Large intestine (tissue), 3 donors: ENCODE measurements around the gene CCDC148. TPM values are rescaled to one million over a fixed set of nuclear protein-coding genes. Genes with fewer than 3 reads are reported as not detected.

Experiments
- DNase-seq, 2 donors: peaks; one replicate each; pipeline versions ENCODE4 v3.0.0 to v3.0.0-alpha.2; 2013
- H3K27ac ChIP-seq: one replicate; pipeline ENCODE4 v1.5.1; 2013; ENCODE audit warnings: low read length
- H3K27me3 ChIP-seq: 2 replicates; pipeline ENCODE4 v1.6.1; 2013; ENCODE audit warnings: low read length; ENCODE audit not compliant: control insufficient read depth, insufficient read depth
- H3K36me3 ChIP-seq: 2 replicates; pipeline ENCODE4 v1.6.1; 2013; ENCODE audit warnings: low read length; ENCODE audit not compliant: control insufficient read depth, insufficient read depth
- H3K4me1 ChIP-seq: one replicate; pipeline ENCODE4 v1.6.1; 2013; ENCODE audit warnings: low read length; ENCODE audit not compliant: control insufficient read depth, insufficient read depth
- H3K4me3 ChIP-seq: one replicate; pipeline ENCODE4 v1.5.1; 2013; ENCODE audit warnings: low read length
- H3K9me3 ChIP-seq: one replicate; pipeline ENCODE4 v1.6.1; 2013; ENCODE audit warnings: mild to moderate bottlenecking, low read depth, low read length, moderate library complexity; ENCODE audit not compliant: control insufficient read depth
- WGBS: methylation state at CpG from one replicate; pipeline ENCODE4 v1.1.5; 2013; ENCODE audit warnings: low lambda C conversion rate; ENCODE audit not compliant: insufficient coverage; 5-methylcytosine and 5-hydroxymethylcytosine counted together
- polyA plus RNA-seq: library from polyadenylated mRNA; unstranded; fragments of 120-200 nt; gene quantifications from one replicate; pipeline ENCODE4 v1.2.1, GENCODE V29; 2013

CCDC148 gene
- polyA plus RNA-seq, 1 donor: 0.61 TPM

DNA sequence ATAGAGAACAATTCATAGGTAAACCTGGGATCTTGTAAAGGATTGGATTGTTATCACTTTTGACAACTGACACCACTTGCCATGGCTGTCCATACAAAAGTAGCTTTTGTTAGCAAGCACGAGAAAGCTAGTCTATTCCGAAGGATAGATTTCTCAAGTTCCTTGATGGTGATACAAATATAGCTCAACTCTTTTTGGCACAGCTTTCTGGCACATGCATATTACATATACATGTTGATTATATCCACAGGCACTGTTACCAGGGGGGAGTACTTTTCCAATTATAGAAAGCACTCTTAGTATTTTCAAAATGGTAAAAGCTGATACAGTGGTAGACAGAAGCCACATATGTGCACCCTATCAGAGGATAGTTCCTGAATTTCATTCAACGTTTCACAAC is 186.0 kb downstream of the CCDC148 start:
- Histone ChIP-seq H3K4me3 (no peak overlapping the region), H3K4me1 (no peaks in the 10 kb centered on the region), H3K9me3 (no peaks in the 10 kb centered on the region), H3K27ac (no peak overlapping the region), H3K27me3 (no peaks in the 10 kb centered on the region), H3K36me3 (no peaks in the 10 kb centered on the region)
- 86% methylated on average over 1 of the region's 3 CpGs for WGBS
- no peak for DNase-seq

DNA sequence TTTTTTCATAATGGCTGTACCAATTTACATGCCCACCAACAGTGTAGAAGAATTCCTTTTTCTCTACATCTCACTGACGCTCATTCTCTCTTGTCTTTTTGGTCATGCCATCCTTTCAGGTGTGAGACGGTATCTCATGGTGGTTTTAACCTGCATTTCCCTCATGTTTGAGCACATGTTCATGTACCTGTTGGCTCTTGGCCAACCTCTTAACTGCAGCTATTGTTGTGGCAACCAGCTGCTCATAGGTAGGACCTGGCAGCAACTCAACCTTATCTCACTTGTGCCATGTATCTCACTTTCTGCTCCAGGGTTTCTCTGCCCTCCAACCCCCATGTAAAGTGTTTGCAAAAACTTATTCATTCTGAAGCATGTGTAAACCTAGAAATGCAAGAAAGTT is 187.4 kb downstream of the CCDC148 start:
- no peaks in the 10 kb centered on the region for H3K27me3 ChIP-seq
- 90% methylated on average over 2 of the region's 2 CpGs for whole genome bisulfite sequencing
- peak in 1 of 2 donors; percentile 7 for DNase-seq
- no peak overlapping the region for H3K27ac ChIP-seq
- no peak overlapping the region for H3K4me3 ChIP-seq
- H3K9me3 ChIP-seq: no peaks in the 10 kb centered on the region
- H3K36me3 ChIP-seq: no peaks in the 10 kb centered on the region
- H3K4me1 ChIP-seq: no peaks in the 10 kb centered on the region

DNA sequence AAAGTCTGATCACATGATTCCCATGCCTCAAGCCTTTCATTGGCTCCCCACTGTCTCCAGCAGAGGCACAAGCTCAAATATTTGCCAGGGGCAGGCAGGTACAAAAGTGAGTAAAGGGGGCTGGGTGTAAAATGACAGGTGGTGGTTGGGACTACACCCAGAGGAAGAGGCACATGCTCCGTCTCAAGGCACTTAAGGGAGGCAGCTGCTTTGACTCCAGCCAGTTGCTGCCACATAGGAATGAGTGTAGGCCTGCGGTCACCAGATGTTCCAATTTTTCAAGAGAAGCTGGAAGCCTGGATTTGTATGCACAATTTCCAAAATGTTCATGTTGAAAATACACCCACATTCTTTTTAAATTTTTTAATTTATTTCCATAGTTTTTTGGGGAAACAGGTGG is 190.4 kb downstream of the CCDC148 start:
- no peaks in the 10 kb centered on the region for H3K27me3 ChIP-seq
- H3K4me1 ChIP-seq: no peaks in the 10 kb centered on the region
- H3K4me3 ChIP-seq: no peak overlapping the region
- H3K27ac ChIP-seq: no peak overlapping the region
- WGBS: no CpG with 5 or more reads among the region's 2 CpGs
- no peak for DNase-seq
- H3K9me3 ChIP-seq: no peaks in the 10 kb centered on the region
- H3K36me3 ChIP-seq: no peaks in the 10 kb centered on the region

- H3K36me3 ChIP-seq: no peaks in the 10 kb centered on the region
- no peaks in the 10 kb centered on the region for H3K27me3 ChIP-seq
- no peaks in the 10 kb centered on the region for H3K9me3 ChIP-seq
- no peak overlapping the region for H3K27ac ChIP-seq
- no peaks in the 10 kb centered on the region for H3K4me1 ChIP-seq
- WGBS: no CpG with 5 or more reads among the region's 2 CpGs
- DNase-seq: no peak
- H3K4me3 ChIP-seq: no peak overlapping the region
These were observed 201.3 kb downstream of the CCDC148 start for GRCh38 chr2:158255257-158255656.

GRCh38 chr2:158253170-158253569 is 203.4 kb downstream of the CCDC148 start:
- no peak overlapping the region for H3K4me3 ChIP-seq
- H3K9me3 ChIP-seq: no peaks in the 10 kb centered on the region
- H3K27ac ChIP-seq: no peak overlapping the region
- H3K36me3 ChIP-seq: no peaks in the 10 kb centered on the region
- no peak for DNase-seq
- no peaks in the 10 kb centered on the region for H3K4me1 ChIP-seq
- WGBS: 89% methylated on average over 1 of the region's 1 CpG
- H3K27me3 ChIP-seq: no peaks in the 10 kb centered on the region

DNA sequence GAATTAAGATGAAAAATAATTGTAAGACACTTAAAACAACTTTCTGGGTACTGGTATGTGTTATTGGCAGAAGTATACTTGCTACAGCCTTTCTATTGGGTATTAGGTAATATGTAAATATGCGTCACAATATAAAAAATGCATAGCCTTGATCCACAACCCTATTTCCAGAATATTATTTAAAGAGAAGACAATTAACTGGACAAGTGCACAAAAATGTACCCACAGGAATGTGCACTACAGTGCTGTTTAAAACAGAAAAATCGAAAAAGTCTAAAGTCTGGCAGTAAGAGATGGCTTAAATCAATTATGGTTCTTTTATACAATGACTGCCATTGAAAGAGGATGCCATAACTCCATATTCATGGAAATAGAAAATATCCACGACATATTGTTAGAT is 205.2 kb downstream of the CCDC148 start:
- no peaks in the 10 kb centered on the region for H3K4me1 ChIP-seq
- DNase-seq: no peak
- no peaks in the 10 kb centered on the region for H3K36me3 ChIP-seq
- 90% methylated on average over 1 of the region's 3 CpGs for WGBS
- no peaks in the 10 kb centered on the region for H3K27me3 ChIP-seq
- no peak overlapping the region for H3K4me3 ChIP-seq
- no peaks in the 10 kb centered on the region for H3K9me3 ChIP-seq
- no peak overlapping the region for H3K27ac ChIP-seq

DNA sequence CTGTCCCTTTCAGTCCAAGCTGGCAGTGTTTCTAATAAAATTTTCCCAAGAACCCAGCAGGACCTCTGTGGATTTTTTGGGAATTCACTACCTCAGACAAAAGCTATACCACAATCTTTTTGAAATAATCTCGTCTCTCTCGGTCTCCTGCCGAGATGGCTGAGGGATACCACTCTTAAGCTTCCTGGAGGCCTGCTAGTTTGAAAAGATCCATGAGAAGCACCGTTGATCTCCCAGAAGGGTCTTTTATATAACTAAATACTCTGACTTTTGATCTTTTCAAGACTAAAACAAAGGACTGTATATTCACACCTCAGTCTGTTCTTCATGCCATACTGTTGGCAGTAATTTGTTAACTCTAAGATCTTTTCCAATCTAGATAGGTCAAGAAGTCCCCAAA is 213.2 kb downstream of the CCDC148 start:
- no peaks in the 10 kb centered on the region for H3K36me3 ChIP-seq
- DNase-seq: no peak
- no peaks in the 10 kb centered on the region for H3K4me1 ChIP-seq
- H3K4me3 ChIP-seq: no peak overlapping the region
- peaks cover 2% of the 10 kb centered on the region for H3K27me3 ChIP-seq
- H3K27ac ChIP-seq: no peak overlapping the region
- 67% methylated on average over 1 of the region's 4 CpGs for WGBS
- no peaks in the 10 kb centered on the region for H3K9me3 ChIP-seq

DNA sequence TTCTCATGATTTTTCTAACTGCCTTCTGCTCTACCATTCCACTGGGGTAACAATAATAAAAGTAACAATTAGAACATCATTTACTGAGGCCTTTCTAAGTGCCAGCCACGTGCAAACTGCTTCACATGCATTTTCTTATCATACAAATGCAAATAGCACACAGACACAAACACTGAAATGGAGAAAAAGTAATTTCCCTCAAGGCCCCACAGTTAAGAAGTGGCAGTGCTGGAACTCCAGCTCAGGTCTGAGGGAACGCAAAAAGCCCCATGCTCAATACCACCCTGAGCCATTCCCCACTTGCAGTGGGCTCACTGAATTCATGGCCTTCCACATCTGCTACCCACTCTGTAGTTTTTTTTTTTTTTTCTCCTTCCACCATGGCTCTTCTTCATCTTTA is 214.3 kb downstream of the CCDC148 start:
- Histone ChIP-seq H3K36me3 (no peaks in the 10 kb centered on the region), H3K27me3 (peaks cover 2% of the 10 kb centered on the region), H3K4me1 (no peaks in the 10 kb centered on the region), H3K27ac (no peak overlapping the region), H3K4me3 (no peak overlapping the region), H3K9me3 (no peaks in the 10 kb centered on the region)
- no CpG with 5 or more reads among the region's 2 CpGs for WGBS
- DNase-seq: peak; percentile 5 to 21

DNA sequence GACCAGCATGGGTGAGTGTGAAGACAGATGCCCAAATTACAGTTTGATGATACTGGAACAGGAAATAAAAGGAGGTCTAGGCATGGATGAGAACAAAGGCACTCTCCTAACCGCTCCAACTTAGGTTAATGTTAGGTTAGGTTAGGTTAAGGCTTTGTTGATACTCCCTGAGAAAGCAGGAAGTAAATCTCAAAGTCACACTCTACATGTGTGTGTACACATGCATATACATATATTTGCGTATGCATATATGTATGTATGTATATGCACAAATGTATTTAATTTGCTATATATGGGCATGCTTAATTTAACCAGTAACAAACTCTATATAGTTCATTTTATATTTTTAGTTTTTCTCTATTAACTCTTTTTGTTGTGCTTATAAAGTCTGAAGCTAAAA is 215.6 kb downstream of the CCDC148 start:
- no peak overlapping the region for H3K4me3 ChIP-seq
- peaks cover 2% of the 10 kb centered on the region for H3K27me3 ChIP-seq
- DNase-seq: no peak
- 100% methylated on average over 1 of the region's 2 CpGs for WGBS
- H3K9me3 ChIP-seq: no peaks in the 10 kb centered on the region
- H3K27ac ChIP-seq: no peak overlapping the region
- no peaks in the 10 kb centered on the region for H3K36me3 ChIP-seq
- no peaks in the 10 kb centered on the region for H3K4me1 ChIP-seq

DNA sequence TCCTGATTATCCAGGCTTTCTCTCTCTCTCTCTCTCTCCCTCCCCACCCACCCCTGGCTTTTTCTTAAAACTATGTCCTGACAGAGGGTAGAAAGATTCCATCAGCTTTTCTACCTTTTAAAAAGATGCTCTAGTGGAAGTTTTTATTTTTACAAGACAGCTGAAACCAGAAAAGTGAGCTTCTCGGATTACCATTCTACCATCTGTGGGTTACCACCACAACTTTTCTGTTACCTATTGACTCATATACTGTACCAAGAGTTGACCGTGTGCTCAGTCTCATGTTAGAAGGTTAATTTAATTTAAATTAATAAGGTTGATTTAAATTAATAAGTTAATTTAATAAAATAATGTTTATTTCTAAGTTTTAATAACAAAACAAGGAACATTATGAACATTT is 217.3 kb downstream of the CCDC148 start:
- H3K9me3 ChIP-seq: no peaks in the 10 kb centered on the region
- no peak overlapping the region for H3K4me3 ChIP-seq
- no peak for DNase-seq
- H3K4me1 ChIP-seq: no peaks in the 10 kb centered on the region
- no peaks in the 10 kb centered on the region for H3K36me3 ChIP-seq
- WGBS: 86% methylated on average over 1 of the region's 2 CpGs
- no peak overlapping the region for H3K27ac ChIP-seq
- H3K27me3 ChIP-seq: no peaks in the 10 kb centered on the region

- WGBS: 100% methylated on average over 1 of the region's 1 CpG
- H3K9me3 ChIP-seq: no peaks in the 10 kb centered on the region
- no peak for DNase-seq
- no peak overlapping the region for H3K4me3 ChIP-seq
- H3K4me1 ChIP-seq: no peaks in the 10 kb centered on the region
- H3K36me3 ChIP-seq: no peaks in the 10 kb centered on the region
- H3K27me3 ChIP-seq: peaks cover 6% of the 10 kb centered on the region
- H3K27ac ChIP-seq: no peak overlapping the region
These were observed 222.1 kb downstream of the CCDC148 start for GRCh38 chr2:158234497-158234896.
